GM13976 (cell line): ENCODE results near the gene HNF1A.
A peak's percentile ranks its signal among the peaks of the same experiment; 100 is the strongest.

Experiments used
- DNase-seq: peaks from one replicate; pipeline ENCODE4 v3.0.0; 2012; ENCODE audit warnings: low spot score
- CTCF ChIP-seq: IDR thresholded peaks from 2 replicates; pipeline ENCODE4 v1.5.1; 2012; ENCODE audit warnings: borderline replicate concordance, mild to moderate bottlenecking; ENCODE audit not compliant: insufficient read depth; ENCODE audit errors: extremely low read depth, missing control alignments, control extremely low read depth
- in situ Hi-C: fragments of 300-500 bp; cut with MboI; formaldehyde crosslinking; loops from one replicate; pipeline ENCODE4 v1.12.0; 2022; ENCODE audit warnings: low sequenced_read_pairs, mixed read lengths, inconsistent platforms; ENCODE audit not compliant: unreplicated experiment

The HNF1A gene

GRCh38 chr12:121009741-121010140, 31.4 kb downstream of the HNF1A start:
- in situ Hi-C loops, result no loop called here
- no peak for TF ChIP-seq CTCF
- no peak for DNase-seq

- no peak for DNase-seq
- TF ChIP-seq CTCF, result no peak
- in situ Hi-C loops, result no loop called here
Measured at GRCh38 chr12:121010860-121011259, 32.5 kb downstream of the HNF1A start.

GRCh38 chr12:121011820-121012219, 33.5 kb downstream of the HNF1A start:
- in situ Hi-C loops, result no loop called here
- DNase-seq, result no peak
- TF ChIP-seq CTCF, result no peak

- no peak for DNase-seq
- in situ Hi-C loops, result no loop called here
- no peak for TF ChIP-seq CTCF
Measured at GRCh38 chr12:121013715-121014114, 35.4 kb downstream of the HNF1A start.

GRCh38 chr12:121015825-121016766, 37.8 kb downstream of the HNF1A start, which contains the start of gene C12orf43:
Gene C12orf43 (minus strand): TSS chr12:121016487. CDS start chr12:121016474, 13 bp downstream.
- TF ChIP-seq CTCF, result no peak
- peak; percentile 97 for DNase-seq
- in situ Hi-C loops, result no loop called here

GRCh38 chr12:121017966-121018491, 39.7 kb downstream of the HNF1A start:
- TF ChIP-seq CTCF, result no peak
- in situ Hi-C loops, result no loop called here
- DNase-seq, result no peak
